T-helper 2 cell treated with Interferon-gamma antibody and Interleukin-4, amounts not matched to agents 100 ng/mL and 5 ng/mL, for 36 hours (primary cell): ENCODE results near the gene BAIAP2L1. TPM values are rescaled to one million over a fixed set of nuclear protein-coding genes. Genes with fewer than 3 reads are reported as not detected.
"Not testable (repeated sequence)": the region's sequence is repeated elsewhere in the genome, so short reads cannot be mapped to it uniquely, and the experiment has no call there.

ENCODE experiments used
- intact Hi-C: fragments of 100-400 bp; cut with micrococcal nuclease; formaldehyde crosslinking; loops from one replicate; pipeline ENCODE4 v1.15.1; 2023
- total RNA-seq: library from RNA; stranded (reverse); gene quantifications from 2 replicates; pipeline ENCODE4 v1.2.3, GENCODE V29; 2022

BAIAP2L1 gene, protein sequence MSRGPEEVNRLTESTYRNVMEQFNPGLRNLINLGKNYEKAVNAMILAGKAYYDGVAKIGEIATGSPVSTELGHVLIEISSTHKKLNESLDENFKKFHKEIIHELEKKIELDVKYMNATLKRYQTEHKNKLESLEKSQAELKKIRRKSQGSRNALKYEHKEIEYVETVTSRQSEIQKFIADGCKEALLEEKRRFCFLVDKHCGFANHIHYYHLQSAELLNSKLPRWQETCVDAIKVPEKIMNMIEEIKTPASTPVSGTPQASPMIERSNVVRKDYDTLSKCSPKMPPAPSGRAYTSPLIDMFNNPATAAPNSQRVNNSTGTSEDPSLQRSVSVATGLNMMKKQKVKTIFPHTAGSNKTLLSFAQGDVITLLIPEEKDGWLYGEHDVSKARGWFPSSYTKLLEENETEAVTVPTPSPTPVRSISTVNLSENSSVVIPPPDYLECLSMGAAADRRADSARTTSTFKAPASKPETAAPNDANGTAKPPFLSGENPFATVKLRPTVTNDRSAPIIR
- 0.91 and 1.1 TPM in 2 replicates for total RNA-seq

- intact Hi-C loops = loop anchor here (1.0 to 10.0 kb wide), 3 partner anchors 119 to 744 kb away; partner anchors contain the start of genes BRI3 and SMURF1
These were observed at the start of gene BAIAP2L1 for GRCh38 chr7:98400542-98401340. Gene BAIAP2L1 (minus strand): TSS chr7:98401090. CDS start chr7:98400852, 238 bp downstream.

GRCh38 chr7:98448766-98449165 is 47.9 kb upstream of the BAIAP2L1 start:
- intact Hi-C loops = no loop called here

DNA sequence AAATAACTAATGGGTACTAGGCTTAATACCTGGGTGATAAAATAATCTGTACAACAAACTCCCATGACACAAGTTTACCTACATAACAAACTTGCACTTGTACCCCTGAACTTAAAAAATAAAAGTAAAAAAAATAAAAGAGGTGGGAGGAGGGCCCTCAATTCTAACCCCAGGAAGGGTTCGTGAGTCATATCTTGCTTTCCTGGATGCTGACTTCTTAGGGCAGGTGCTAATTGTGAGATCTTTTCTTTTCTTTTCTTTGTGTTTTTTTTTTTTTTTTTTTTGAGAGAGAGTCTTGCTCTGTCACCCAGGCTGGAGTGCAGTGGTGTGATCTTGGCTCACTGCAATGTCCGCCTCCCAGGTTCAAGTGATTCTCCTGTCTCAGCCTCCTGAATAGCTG is 40.1 kb upstream of the BAIAP2L1 start:
- intact Hi-C loops = not testable (repeated sequence)

DNA sequence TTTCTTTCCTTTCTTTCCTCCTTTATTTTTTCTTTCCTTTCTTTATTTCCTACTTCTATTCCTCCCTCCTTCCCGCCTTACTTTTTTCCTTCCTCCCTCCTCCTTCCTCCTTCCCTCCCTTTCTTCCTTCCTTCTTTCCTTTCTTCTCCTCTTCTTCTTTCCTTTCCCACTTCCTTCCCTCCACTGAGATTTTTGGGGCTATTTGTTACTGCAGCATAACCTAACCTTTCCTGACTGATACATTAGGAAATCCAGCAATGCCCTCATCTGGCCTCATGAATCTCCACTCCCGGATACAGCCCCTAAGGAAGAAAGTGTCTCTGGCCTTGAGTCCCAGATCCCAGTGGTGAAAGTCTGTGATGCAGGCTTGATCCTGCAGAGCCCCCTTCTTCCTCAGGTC is 38.6 kb upstream of the BAIAP2L1 start:
- intact Hi-C loops = no loop called here

- intact Hi-C loops = no loop called here
These were observed 33.2 kb upstream of the BAIAP2L1 start for GRCh38 chr7:98434087-98434486.

- intact Hi-C loops = no loop called here
These were observed 28.9 kb upstream of the BAIAP2L1 start for GRCh38 chr7:98429799-98430198.

- intact Hi-C loops = no loop called here
These were observed 22.2 kb upstream of the BAIAP2L1 start for GRCh38 chr7:98423043-98423442.

- intact Hi-C loops = no loop called here
These were observed 20.2 kb upstream of the BAIAP2L1 start for GRCh38 chr7:98420966-98421612.

GRCh38 chr7:98419988-98420387 is 19.1 kb upstream of the BAIAP2L1 start:
- intact Hi-C loops = not testable (repeated sequence)

GRCh38 chr7:98419316-98419691 is 18.4 kb upstream of the BAIAP2L1 start:
- intact Hi-C loops = not testable (repeated sequence)

GRCh38 chr7:98418636-98419315 is 17.9 kb upstream of the BAIAP2L1 start:
- intact Hi-C loops = no loop called here

DNA sequence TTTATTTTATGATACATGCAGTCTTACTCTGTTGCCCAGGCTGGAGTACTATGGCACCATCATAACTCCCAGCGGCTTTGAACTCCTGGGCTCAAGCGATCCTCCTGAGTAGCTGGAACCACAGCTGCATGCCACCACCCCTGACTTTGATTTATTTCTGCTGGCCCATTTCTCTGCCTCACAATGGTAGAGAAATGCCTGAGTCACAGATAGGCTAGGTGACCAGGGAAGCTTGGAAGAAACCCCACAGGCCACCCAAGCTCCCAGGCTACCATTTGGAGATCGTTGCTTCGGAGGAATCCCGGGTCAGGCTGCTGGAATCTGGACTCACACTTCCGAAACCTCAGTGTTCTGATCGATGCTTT is 17.4 kb upstream of the BAIAP2L1 start:
- intact Hi-C loops = no loop called here

DNA sequence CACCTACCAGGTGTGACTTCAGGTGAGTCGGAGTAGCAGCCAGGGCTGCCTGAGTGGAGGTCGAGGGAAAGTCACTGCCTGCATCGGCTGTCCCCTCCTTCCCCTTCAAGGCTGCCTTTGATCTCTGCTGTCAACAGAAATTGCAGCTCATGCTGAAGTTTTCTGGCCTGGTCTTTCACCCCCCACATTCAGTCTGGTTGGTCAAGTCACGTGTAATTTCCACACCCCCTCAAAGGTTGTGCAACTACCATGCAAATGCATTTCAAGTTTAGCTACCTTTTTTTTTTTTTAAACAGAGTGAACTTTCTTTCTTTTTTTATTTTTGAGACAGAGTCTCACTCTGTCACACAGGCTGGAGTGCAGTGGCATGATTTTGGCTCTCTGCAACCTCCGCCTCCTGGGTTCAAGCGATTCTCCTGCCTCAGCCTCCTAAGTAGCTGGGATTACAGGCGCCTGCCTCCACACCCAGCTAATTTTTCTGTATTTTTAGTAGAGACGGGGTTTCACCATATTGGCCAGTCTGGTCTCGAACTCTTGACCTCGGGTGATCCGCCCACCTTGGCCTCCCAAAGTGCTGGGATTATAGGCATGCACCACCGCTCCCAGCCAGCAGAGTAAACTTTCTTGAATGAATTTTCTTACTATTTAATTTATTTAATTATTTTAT is 16.8 kb upstream of the BAIAP2L1 start:
- intact Hi-C loops = not testable (repeated sequence)

- intact Hi-C loops = no loop called here
These were observed 13.5 kb upstream of the BAIAP2L1 start for GRCh38 chr7:98414205-98414900.

- intact Hi-C loops = not testable (repeated sequence)
These were observed 12.8 kb upstream of the BAIAP2L1 start for GRCh38 chr7:98413655-98414054.

GRCh38 chr7:98409843-98410242 is 9.0 kb upstream of the BAIAP2L1 start:
- intact Hi-C loops = loop anchor here (10.0 kb wide), 1 partner anchor 735 kb away; the partner anchor contains the start of gene SMURF1

DNA sequence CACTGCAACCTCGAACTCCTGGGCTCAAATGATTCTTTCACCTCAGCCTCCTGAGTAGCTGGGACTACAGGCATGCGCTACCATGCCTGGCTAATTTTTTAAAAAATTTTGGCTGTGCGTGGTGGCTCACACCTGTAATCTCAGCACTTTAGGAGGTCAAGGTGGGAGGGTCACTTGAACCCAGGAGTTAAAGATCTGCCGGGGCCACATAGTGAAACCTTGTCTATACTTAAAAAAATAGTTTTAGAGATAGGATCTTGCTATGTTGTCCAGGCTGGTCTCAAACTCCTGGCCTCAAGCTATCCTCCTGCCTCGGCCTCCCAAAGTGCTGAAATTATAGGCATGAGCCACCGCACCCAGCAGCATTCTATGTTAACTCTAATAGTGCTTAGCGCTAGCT is 7.3 kb upstream of the BAIAP2L1 start:
- intact Hi-C loops = loop anchor here (10.0 kb wide), 1 partner anchor 737 kb away; the partner anchor contains the start of gene SMURF1

DNA sequence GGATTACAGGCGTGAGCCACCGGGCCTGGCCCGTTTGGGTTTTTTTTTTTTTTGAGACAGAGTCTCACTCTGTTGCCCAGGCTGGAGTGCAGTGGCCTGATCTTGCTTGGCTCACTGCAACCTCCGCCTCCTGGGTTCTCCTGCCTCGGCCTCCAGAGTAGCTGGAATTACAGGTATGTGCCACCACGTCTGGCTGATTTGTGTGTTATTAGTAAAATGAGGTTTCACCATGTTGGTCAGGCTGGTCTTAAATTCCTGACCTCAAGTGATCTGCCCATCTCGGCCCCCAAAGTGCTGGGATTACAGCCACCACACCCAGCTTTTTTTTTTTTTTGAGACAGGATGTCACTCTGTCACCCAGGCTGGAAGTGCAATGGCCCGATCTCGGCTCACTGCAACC is 5.9 kb upstream of the BAIAP2L1 start:
- intact Hi-C loops = loop anchor here (10.0 kb wide), 1 partner anchor 738 kb away; the partner anchor contains the start of gene SMURF1

- intact Hi-C loops = loop anchor here (10.0 kb wide), 1 partner anchor 740 kb away; the partner anchor contains the start of gene SMURF1
These were observed 4.0 kb upstream of the BAIAP2L1 start for GRCh38 chr7:98404840-98405239.
